Neural cell (in vitro differentiated cells): ENCODE measurements around the gene SH3GLB2. TPM values are rescaled to one million over a fixed set of nuclear protein-coding genes. Genes with fewer than 3 reads are reported as not detected.

Source experiments
- H2AFZ ChIP-seq: fragments of 200-600, 300-800 bp; sonication (generic), shearing (Covaris generic); 2 replicates; pipeline ENCODE4 v1.6.0; 2014; ENCODE audit warnings: low read depth, mild to moderate bottlenecking, antibody characterized with exemption, low read length, moderate library complexity
- H3F3A ChIP-seq: fragments of 200-600 bp; shearing (Covaris generic); 2 replicates; pipeline ENCODE4 v1.6.1; 2016; ENCODE audit warnings: mild to moderate bottlenecking, moderate library complexity, mixed read lengths, antibody characterized with exemption, low read length; ENCODE audit not compliant: insufficient read depth, poor library complexity, severe bottlenecking
- H3K27ac ChIP-seq: fragments of 200-600, 300-800 bp; sonication (generic), shearing (Covaris generic); 2 replicates; pipeline ENCODE4 v1.5.1; 2014; ENCODE audit warnings: mild to moderate bottlenecking, low read length, moderate library complexity
- H3K27me3 ChIP-seq: fragments of 300-800, 200-600 bp; sonication (generic), shearing (Covaris generic); 2 replicates; pipeline ENCODE4 v1.6.0; 2014; ENCODE audit warnings: mild to moderate bottlenecking, low read depth, low read length, moderate library complexity; ENCODE audit not compliant: insufficient read depth
- H3K36me3 ChIP-seq: fragments of 300-800, 200-600 bp; sonication (generic), shearing (Covaris generic); 2 replicates; pipeline ENCODE4 v1.5.1; 2014; ENCODE audit warnings: mild to moderate bottlenecking, antibody characterized with exemption, low read length, moderate library complexity; ENCODE audit not compliant: insufficient read depth
- H3K4me2 ChIP-seq: fragments of 300-800, 200-600 bp; sonication (generic), shearing (Covaris generic); 2 replicates; pipeline ENCODE4 v1.6.0; 2014; ENCODE audit warnings: mild to moderate bottlenecking, low read length
- H3K4me3 ChIP-seq: fragments of 300-800, 200-600 bp; sonication (generic), shearing (Covaris generic); 2 replicates; pipeline ENCODE4 v1.5.1; 2014; ENCODE audit warnings: mild to moderate bottlenecking, low read length, moderate library complexity
- H3K79me2 ChIP-seq: fragments of 200-600 bp; shearing (Covaris generic); replicated peaks from 2 replicates; pipeline ENCODE4 v1.6.0; 2014; ENCODE audit warnings: mild to moderate bottlenecking, low read length, moderate library complexity; ENCODE audit not compliant: insufficient read depth
- H3K9ac ChIP-seq: fragments of 300-800, 200-600 bp; sonication (generic), shearing (Covaris generic); 2 replicates; pipeline ENCODE4 v1.6.1; 2016; ENCODE audit warnings: mild to moderate bottlenecking, low read length, mixed read lengths
- H3K9me2 ChIP-seq: fragments of 200-600 bp; shearing (Covaris generic); 2 replicates; pipeline ENCODE4 v1.6.1; 2016; ENCODE audit warnings: mild to moderate bottlenecking, low read length, mixed read lengths; ENCODE audit not compliant: insufficient read depth
- H3K9me3 ChIP-seq: fragments of 200-600, 300-800 bp; sonication (generic), shearing (Covaris generic); 2 replicates; pipeline ENCODE4 v1.6.1; 2016; ENCODE audit warnings: mild to moderate bottlenecking, mixed run types, low read length, moderate library complexity, mixed read lengths
- H4K20me1 ChIP-seq: fragments of 200-600 bp; shearing (Covaris generic); 2 replicates; pipeline ENCODE4 v1.6.1; 2016; ENCODE audit warnings: mild to moderate bottlenecking, mixed run types; ENCODE audit not compliant: insufficient read depth
- EP300 ChIP-seq: fragments of 450-650 bp; conservative IDR thresholded peaks from 2 replicates; pipeline ENCODE4 v1.6.1; 2014; ENCODE audit warnings: antibody characterized with exemption, mild to moderate bottlenecking, moderate library complexity; ENCODE audit not compliant: poor library complexity, severe bottlenecking
- EZH2 ChIP-seq: fragments of 200-600, 300-800 bp; shearing (Covaris generic), sonication (generic); IDR thresholded peaks from 2 replicates; pipeline ENCODE4 v1.6.1; 2014; ENCODE audit warnings: antibody characterized with exemption, low read length, borderline replicate concordance, mild to moderate bottlenecking; ENCODE audit not compliant: insufficient read depth, poor library complexity, severe bottlenecking
- MXI1 ChIP-seq: fragments of 450-650 bp; conservative IDR thresholded peaks from 2 replicates; pipeline ENCODE4 v1.6.1; 2014; ENCODE audit warnings: antibody characterized with exemption, mild to moderate bottlenecking; ENCODE audit not compliant: poor library complexity, severe bottlenecking
- POLR2AphosphoS5 ChIP-seq: IDR thresholded peaks from 2 replicates; pipeline ENCODE4 v1.6.1; 2012
- RAD21 ChIP-seq: fragments of 450-650 bp; conservative IDR thresholded peaks from 2 replicates; pipeline ENCODE4 v1.6.1; 2014; ENCODE audit warnings: antibody characterized with exemption, mild to moderate bottlenecking, moderate library complexity
- SMC3 ChIP-seq: fragments of 450-650 bp; conservative IDR thresholded peaks from 2 replicates; pipeline ENCODE4 v1.6.1; 2014; ENCODE audit warnings: antibody characterized with exemption, mild to moderate bottlenecking, moderate library complexity; ENCODE audit not compliant: poor library complexity
- TAF1 ChIP-seq: IDR thresholded peaks from 2 replicates; pipeline ENCODE4 v1.6.1; 2012; ENCODE audit warnings: low read depth
- polyA plus RNA-seq: library from polyadenylated mRNA; depleted of rRNA; stranded (reverse); fragments of >200 nt; gene quantifications from 2 replicates; pipeline ENCODE4 v1.2.3, GENCODE V29; 2014
- TF ChIP-seq, protein P1 (sequence below): fragments of 450-650 bp; IDR thresholded peaks from 2 replicates; pipeline ENCODE4 v1.5.1; 2014; ENCODE audit warnings: antibody characterized with exemption, mild to moderate bottlenecking, moderate library complexity; ENCODE audit not compliant: poor library complexity, severe bottlenecking
- TF ChIP-seq, protein P2 (sequence below): IDR thresholded peaks from 2 replicates; pipeline ENCODE4 v1.6.1; 2012; ENCODE audit warnings: borderline replicate concordance

SH3GLB2 gene
- polyA plus RNA-seq, 1 donor from 2014 or later, result 128 TPM

DNA sequence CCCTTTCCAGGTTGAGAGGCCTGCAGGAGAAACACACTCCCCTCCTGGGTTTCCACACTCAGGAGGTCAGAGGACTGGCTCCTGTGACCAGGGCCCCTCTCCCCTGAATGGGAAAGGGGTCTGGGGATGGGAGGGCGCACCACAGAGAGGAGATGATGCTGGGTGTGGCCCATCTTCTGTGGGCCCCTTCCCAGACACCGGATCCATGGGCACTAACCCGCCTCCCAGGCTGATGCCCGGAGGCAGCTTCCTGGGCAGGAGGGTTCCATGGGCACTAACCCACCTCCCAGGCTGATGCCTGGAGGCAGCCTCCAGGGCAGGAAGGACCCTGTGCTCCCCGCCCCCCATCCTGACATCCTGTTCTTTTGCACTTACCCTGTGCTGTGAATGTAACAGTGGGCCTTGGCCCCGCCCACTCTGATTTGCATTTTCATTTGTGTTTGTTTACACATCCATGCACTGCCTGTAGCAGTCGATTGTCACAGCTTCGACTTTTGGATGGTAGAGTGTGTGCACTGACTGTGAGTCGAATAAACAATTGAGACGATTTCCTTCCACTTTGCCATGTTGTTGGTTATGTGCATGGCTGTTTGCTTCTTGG is 43.5 kb upstream of the SH3GLB2 start:
- TF ChIP-seq, protein P1, sequence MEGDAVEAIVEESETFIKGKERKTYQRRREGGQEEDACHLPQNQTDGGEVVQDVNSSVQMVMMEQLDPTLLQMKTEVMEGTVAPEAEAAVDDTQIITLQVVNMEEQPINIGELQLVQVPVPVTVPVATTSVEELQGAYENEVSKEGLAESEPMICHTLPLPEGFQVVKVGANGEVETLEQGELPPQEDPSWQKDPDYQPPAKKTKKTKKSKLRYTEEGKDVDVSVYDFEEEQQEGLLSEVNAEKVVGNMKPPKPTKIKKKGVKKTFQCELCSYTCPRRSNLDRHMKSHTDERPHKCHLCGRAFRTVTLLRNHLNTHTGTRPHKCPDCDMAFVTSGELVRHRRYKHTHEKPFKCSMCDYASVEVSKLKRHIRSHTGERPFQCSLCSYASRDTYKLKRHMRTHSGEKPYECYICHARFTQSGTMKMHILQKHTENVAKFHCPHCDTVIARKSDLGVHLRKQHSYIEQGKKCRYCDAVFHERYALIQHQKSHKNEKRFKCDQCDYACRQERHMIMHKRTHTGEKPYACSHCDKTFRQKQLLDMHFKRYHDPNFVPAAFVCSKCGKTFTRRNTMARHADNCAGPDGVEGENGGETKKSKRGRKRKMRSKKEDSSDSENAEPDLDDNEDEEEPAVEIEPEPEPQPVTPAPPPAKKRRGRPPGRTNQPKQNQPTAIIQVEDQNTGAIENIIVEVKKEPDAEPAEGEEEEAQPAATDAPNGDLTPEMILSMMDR, result no peak
- TF ChIP-seq RAD21 (no peak), MXI1 (no peak), TAF1 (no peak), SMC3 (no peak), EP300 (no peak), POLR2AphosphoS5 (no peak), EZH2 (no peak)
- TF ChIP-seq, protein P2, sequence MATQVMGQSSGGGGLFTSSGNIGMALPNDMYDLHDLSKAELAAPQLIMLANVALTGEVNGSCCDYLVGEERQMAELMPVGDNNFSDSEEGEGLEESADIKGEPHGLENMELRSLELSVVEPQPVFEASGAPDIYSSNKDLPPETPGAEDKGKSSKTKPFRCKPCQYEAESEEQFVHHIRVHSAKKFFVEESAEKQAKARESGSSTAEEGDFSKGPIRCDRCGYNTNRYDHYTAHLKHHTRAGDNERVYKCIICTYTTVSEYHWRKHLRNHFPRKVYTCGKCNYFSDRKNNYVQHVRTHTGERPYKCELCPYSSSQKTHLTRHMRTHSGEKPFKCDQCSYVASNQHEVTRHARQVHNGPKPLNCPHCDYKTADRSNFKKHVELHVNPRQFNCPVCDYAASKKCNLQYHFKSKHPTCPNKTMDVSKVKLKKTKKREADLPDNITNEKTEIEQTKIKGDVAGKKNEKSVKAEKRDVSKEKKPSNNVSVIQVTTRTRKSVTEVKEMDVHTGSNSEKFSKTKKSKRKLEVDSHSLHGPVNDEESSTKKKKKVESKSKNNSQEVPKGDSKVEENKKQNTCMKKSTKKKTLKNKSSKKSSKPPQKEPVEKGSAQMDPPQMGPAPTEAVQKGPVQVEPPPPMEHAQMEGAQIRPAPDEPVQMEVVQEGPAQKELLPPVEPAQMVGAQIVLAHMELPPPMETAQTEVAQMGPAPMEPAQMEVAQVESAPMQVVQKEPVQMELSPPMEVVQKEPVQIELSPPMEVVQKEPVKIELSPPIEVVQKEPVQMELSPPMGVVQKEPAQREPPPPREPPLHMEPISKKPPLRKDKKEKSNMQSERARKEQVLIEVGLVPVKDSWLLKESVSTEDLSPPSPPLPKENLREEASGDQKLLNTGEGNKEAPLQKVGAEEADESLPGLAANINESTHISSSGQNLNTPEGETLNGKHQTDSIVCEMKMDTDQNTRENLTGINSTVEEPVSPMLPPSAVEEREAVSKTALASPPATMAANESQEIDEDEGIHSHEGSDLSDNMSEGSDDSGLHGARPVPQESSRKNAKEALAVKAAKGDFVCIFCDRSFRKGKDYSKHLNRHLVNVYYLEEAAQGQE, result no peak
- H3F3A ChIP-seq, result no peaks in the 10 kb centered on the region
- no peak overlapping the region for H3K4me2 ChIP-seq
- no peaks in the 10 kb centered on the region for H3K36me3 ChIP-seq
- no peaks in the 10 kb centered on the region for H3K79me2 ChIP-seq
- no peaks in the 10 kb centered on the region for H4K20me1 ChIP-seq
- H2AFZ ChIP-seq, result no peak overlapping the region
- no peak overlapping the region for H3K27ac ChIP-seq
- no peaks in the 10 kb centered on the region for H3K9me3 ChIP-seq
- no peaks in the 10 kb centered on the region for H3K27me3 ChIP-seq
- no peaks in the 10 kb centered on the region for H3K9me2 ChIP-seq
- no peak overlapping the region for H3K4me3 ChIP-seq
- H3K9ac ChIP-seq, result no peak overlapping the region

DNA sequence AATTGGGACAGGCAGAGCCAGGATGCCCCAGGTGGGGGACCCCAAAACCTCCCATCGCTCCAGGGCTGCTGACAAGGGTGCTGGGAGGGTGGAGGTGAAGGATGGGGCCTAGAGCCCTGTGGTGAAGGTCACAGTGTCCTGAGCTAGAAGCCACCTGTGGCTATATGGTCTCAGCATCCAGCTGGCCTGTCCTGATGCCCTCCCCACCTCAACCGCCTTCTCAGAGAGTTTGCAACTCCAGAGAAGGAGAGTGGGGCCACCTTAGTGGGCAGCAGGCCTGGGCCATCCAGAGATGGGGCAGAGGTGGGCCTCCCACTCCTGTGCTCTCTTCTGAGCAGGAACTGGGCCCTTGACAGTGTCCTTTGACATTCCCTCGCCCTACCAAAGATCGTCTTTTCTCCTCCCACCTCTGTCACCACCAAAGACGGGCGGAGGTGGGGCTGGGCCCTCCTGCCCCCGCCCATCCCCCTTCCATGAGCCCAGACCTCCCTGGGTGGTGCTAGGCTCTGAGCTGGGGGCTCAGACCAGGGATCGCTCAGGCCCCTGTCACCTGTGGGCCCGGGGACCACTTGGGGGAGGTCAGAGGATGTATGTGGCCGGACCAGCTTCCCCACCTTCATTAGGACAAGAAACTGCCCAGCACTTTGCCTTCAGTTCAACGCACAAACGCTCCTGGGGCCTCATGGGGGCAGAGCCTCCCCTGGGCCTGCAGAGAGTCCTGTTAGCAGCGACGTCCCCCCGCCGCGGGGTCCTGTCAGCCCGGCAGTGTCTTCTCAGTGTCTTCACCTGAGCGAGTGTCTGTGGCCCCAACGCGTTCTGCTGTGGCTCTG is 42.8 kb upstream of the SH3GLB2 start:
- Histone ChIP-seq H3K4me3 (no peak overlapping the region), H3K27me3 (no peaks in the 10 kb centered on the region), H3K9me3 (no peaks in the 10 kb centered on the region), H2AFZ (no peak overlapping the region), H3K4me2 (no peak overlapping the region), H3K9me2 (no peaks in the 10 kb centered on the region), H3K9ac (no peak overlapping the region), H3K27ac (no peak overlapping the region), H4K20me1 (no peaks in the 10 kb centered on the region), H3F3A (no peaks in the 10 kb centered on the region), H3K79me2 (no peaks in the 10 kb centered on the region), H3K36me3 (no peaks in the 10 kb centered on the region)
- TF ChIP-seq, protein P2, result no peak
- TF ChIP-seq RAD21 (no peak), TAF1 (no peak), SMC3 (no peak), EP300 (no peak)
